Measurements from ENCODE around the gene CAPN2. TPM values are rescaled to one million over a fixed set of nuclear protein-coding genes. Genes with fewer than 3 reads are reported as not detected.

The CAPN2 gene
- 178 TPM for total RNA-seq

GRCh38 chr1:223712194-223712849 is at the start of gene CAPN2:
Gene CAPN2, plus strand, starts transcription at chr1:223712539. Its CDS starts 102 bp downstream, at chr1:223712641.
- TF ChIP-seq CTCF (IDR thresholded peaks at IDR 0.05) = peak; percentile 63 to 94 (median 76)
- Histone ChIP-seq H3K9me3 (no peaks in the 10 kb centered on the region), H3K27me3 (no peaks in the 10 kb centered on the region), H3K27ac (peak within 1 kb of the TSS; percentile 89 to 95), H3K4me1 (peaks cover 14 to 45% of the 10 kb centered on the region in 2 donors), H3K36me3 (peaks cover under 1 to 1% of the 10 kb centered on the region in 2 donors), H3K4me3 (peak within 1 kb of the TSS; percentile 74 to 96)
- intact Hi-C loops (cut with DNase I) = loop anchor here (1.0 to 10.0 kb wide), 4 partner anchors 37 to 722 kb away; partner anchors contain the start of genes DEGS1, TP53BP2 and WDR26
- DNase-seq (ENCODE audit: low spot score in 2 of 2) = peak in 1 of 2 donors; percentile 92

GRCh38 chr1:223662943-223663342 is 49.4 kb upstream of the CAPN2 start:
- DNase-seq (ENCODE audit: low spot score in 2 of 2) = no peak
- TF ChIP-seq CTCF (IDR thresholded peaks at IDR 0.05) = no peak
- Histone ChIP-seq H3K36me3 (no peaks in the 10 kb centered on the region), H3K4me3 (no peak overlapping the region), H3K27ac (no peak overlapping the region), H3K4me1 (no peaks in the 10 kb centered on the region), H3K9me3 (no peaks in the 10 kb centered on the region), H3K27me3 (no peaks in the 10 kb centered on the region)
- intact Hi-C loops (cut with DNase I) = no loop called here

- intact Hi-C loops (cut with DNase I) = no loop called here
- H3K4me3 ChIP-seq = no peak overlapping the region
- H3K27me3 ChIP-seq = no peaks in the 10 kb centered on the region
Observed at GRCh38 chr1:223664106-223664505, 48.2 kb upstream of the CAPN2 start.

GRCh38 chr1:223665592-223666312 is 46.6 kb upstream of the CAPN2 start, which contains the start of gene CAPN8:
Gene CAPN8, minus strand, starts transcription at chr1:223665701. Its CDS starts 55 bp downstream, at chr1:223665646.
- Histone ChIP-seq H3K27ac (no peak within 1 kb of the TSS), H3K27me3 (no peaks in the 10 kb centered on the region), H3K9me3 (no peaks in the 10 kb centered on the region), H3K4me3 (no peak within 1 kb of the TSS), H3K36me3 (no peaks in the 10 kb centered on the region), H3K4me1 (no peaks in the 10 kb centered on the region)
- intact Hi-C loops (cut with DNase I) = no loop called here
- no peak for DNase-seq (ENCODE audit: low spot score in 2 of 2)
- TF ChIP-seq CTCF (IDR thresholded peaks at IDR 0.05) = no peak

More at GRCh38 chr1:223664106-223664505, 48.2 kb upstream of the CAPN2 start:
- Histone ChIP-seq H3K36me3 (no peaks in the 10 kb centered on the region), H3K9me3 (no peaks in the 10 kb centered on the region), H3K4me1 (no peaks in the 10 kb centered on the region), H3K27ac (no peak overlapping the region)
- no peak for TF ChIP-seq CTCF (IDR thresholded peaks at IDR 0.05)
- DNase-seq (ENCODE audit: low spot score in 2 of 2) = no peak

GRCh38 chr1:223667484-223668182 is 44.7 kb upstream of the CAPN2 start:
- Histone ChIP-seq H3K9me3 (no peaks in the 10 kb centered on the region), H3K4me3 (no peak overlapping the region), H3K27me3 (no peaks in the 10 kb centered on the region), H3K4me1 (no peaks in the 10 kb centered on the region), H3K36me3 (no peaks in the 10 kb centered on the region), H3K27ac (no peak overlapping the region)
- no peak for DNase-seq (ENCODE audit: low spot score in 2 of 2)
- TF ChIP-seq CTCF (IDR thresholded peaks at IDR 0.05) = no peak
- intact Hi-C loops (cut with DNase I) = no loop called here

All from ascending aorta (tissue), 2 donors.